HG03196 (cell line): ENCODE data around the gene GOLGA7B.

Experiments
- ATAC-seq: cut with Tn5 transposase; IDR thresholded peaks from one replicate; pipeline ENCODE4 v1.9.1; 2021; ENCODE audit not compliant: unreplicated experiment

Gene GOLGA7B

DNA sequence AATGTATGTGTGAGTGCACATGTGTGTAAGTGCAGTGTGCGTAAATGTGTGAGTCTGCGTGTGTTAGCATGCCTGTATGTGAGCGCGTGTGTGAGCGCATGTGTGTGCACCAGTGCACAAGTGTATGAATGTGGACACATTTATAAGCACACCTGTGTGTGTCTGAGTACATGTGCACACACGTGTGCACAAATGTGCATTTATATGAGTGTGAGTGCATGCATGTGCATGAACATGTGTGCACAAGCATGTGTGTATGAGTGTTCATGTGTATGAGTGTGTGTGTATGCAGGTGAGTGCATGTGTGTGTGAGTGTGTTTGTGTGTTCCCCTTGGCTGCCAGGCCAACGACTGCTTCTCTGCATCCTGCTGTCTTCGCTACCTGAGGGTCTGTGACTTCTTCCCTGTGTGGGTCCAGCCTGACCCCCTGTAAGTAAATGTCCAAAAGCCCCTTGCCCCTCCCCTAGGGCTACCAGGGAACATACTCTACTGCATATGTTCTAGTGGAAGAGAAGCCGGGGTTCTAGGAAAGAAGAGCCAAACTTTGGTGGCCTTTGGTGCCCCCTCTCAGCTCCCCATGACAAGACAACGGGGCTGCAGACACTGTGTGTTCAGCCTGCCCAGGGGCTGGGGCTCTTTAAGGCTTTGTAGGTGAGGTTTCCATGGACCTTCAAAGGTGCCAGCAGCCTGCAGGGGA is 17.0 kb downstream of the GOLGA7B start:
- ATAC-seq, result no peak

DNA sequence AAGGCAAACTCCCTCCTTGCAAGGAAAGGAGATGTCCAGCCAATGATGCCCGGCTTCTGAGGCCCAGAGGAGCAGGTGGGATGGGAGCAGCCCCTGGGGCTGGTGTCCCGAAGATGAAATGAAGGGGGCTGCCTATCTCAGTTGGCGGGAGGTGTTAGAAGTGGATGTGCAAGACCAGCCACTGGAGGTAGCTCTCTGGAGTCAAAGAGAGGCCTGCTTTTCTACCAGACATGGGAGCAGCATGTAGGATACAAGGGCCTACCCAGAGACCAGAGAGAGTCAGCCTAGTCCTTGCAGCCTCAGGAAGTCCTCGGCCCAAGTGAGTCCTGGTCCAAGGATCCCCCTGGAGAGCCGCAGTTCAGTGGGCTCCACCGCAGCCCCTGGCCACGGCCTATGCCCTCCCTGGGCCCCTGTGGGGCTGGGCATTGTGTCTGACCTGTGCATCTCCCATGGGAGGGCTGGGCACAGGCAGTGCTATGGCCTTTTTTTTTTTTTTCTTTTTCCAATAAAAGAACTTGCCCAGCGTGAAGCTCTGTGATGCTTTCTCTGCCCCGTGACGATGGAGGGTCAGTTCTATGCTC is 17.7 kb downstream of the GOLGA7B start:
- ATAC-seq, result no peak

DNA sequence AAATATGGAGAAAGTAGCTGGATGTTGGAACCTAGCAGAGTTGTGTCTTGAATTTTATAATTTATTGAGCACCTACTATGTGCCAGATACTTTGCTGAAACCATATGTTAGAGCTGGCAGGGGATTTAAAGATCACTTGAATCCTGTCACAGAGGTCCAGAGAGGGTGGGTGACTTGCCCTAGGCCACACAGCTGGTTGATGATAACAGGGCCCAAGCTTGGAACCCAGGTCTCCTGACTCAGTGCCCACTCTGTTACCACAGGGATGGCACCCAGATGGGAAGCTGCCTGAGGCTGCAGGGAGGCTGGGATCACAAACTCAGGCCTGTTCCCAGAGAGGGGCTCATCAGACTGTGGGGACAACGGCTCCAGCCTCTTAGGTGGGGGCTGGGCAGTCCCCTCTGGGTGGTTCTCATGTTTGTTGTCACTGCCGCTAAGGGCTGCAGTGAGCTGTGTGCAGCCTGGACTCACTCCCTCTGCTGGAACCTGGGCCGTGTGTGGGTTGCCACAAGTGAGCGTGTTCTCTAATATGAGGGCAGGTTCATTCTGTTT is 18.6 kb downstream of the GOLGA7B start:
- ATAC-seq, result no peak

DNA sequence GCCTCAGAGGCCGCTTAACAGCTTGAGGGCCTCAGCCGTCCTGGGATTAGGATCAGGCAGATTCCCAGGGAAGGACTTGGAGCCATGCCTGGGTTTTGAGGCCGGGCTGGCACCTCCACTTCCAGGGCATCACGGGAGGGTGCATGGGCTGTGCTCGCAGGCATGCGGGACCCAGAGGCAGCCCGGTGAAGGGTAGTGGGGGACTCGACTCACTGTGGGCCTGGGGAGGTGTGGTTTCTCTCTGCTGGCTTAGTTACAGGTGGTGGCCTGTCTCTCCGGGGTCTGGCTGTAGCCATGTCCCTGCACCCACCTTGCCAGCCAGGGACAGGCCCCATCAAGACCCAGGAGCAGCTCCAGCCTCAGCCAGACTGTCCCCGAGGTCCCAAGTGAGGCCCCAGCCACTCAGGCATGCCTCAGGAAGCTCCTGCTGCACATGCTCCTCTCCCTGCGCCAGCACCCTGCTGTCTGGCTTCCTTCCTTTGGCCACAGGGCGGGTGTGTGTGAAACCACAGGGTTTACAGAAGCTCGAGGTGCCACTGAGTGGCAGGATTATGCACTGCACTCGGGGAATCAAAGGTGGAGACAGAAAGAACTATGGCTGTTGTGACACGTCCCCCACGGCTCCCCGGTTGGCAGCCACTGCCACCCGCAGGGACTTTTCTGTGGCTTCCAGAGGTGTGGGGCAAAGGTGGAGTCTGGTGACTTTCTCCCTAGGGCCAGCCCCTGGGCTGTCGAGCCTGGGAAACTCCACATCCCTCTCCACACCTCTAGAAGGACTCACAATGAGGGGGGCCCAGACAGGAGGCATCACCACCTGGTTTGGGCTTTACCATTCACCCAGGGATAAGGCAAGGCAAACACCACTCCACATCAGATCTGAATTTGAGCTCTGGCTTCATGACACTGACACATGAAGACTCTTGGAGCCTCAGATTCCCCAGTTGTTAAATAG is 19.7 kb downstream of the GOLGA7B start:
- ATAC-seq, result peak; percentile 90

DNA sequence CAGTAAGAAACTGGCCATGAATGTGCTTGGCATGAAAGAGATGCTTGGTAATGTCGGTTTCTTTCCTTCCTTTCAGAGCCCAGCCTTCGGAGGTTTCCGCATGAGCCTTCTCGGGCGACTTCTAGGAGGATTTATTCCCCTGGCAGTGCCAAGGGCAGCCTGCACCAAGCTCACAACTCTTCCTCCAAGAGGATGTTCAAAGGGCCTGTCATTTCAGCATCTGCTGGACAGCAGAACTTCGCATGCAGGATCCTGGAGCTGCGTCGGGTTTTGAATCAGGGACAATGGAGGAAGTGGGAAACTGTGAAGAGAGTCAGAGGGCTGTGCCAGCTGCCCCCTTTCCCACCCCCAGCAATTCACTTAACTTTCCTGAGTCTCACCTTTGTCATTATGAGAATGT is 21.3 kb downstream of the GOLGA7B start:
- no peak for ATAC-seq

DNA sequence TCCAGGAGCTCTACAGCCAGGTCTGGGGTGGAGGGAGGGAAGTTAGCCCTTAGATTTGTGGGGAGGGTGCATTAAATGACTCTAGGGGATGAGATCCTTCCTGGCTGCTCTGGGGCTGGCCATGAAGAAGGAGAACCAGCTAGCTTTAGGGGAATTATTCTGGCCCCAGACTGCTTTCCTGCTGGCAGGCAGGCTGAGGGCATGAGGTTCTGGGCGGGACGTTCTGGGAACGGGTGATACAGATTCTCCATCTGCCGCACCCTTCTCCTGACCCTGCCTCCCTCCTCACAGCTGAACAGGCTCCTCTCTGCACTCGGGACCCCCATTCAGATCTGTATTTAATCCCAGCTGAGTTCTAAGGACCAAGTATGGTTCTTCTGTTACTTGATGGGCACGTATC is 23.9 kb downstream of the GOLGA7B start:
- ATAC-seq, result no peak

DNA sequence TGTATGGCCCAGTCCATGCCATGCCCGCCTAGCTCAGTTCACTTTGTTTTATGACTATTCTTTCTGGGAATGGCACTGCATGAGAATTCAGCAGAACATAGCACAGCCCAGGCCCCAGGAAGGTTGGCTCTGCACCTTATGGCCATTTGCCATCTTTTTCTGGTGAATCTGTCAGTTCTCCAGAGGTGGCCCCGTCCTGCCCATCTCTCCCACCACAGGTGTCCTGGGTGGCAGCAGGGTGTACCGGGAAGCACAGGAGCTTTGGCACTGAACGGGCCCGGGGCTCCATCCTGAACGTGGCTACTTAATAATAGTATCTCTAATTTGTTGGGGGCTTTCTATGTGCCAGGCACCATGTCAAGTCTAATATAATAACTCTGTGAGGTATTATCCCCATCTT is 24.7 kb downstream of the GOLGA7B start:
- no peak for ATAC-seq

DNA sequence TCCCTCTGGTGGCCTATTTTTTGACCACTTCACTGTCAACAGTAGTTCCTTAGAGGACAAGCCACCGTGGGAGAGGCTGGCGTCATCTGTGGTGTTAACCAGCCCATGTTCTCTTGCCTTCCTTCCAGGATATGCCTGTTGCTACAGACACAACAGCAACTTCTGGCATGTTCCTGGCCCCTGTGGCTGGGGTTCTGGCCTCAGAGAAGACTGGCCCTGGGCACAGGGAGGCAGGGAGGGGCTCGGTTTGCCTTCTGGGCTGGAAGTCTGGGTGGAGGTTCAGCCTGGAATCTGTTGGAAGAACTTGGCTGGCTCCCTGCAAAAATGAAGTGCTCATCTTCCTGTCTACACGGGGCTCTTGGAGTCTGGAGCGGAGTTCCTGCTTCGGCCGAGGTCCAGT is 25.7 kb downstream of the GOLGA7B start:
- ATAC-seq, result no peak

DNA sequence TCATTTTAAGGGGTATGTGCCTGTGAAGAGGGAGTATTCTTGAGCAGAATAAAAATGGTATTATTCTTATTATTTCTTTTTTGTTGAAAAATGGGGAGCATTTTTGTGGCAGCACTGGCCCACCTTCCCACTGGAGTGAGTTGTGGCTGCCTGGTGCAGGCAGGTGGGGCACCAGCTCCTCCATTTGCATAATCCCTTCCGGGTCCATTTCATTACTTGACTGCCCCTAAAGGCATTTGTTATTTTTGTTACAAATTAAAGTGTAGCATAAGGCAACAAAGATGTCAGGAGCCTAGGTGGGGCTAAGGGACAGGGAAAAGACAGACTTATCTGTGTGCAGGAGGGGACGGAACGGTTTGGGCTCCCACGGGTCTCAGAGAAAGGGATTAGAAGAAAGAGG is 26.8 kb downstream of the GOLGA7B start:
- ATAC-seq, result no peak

DNA sequence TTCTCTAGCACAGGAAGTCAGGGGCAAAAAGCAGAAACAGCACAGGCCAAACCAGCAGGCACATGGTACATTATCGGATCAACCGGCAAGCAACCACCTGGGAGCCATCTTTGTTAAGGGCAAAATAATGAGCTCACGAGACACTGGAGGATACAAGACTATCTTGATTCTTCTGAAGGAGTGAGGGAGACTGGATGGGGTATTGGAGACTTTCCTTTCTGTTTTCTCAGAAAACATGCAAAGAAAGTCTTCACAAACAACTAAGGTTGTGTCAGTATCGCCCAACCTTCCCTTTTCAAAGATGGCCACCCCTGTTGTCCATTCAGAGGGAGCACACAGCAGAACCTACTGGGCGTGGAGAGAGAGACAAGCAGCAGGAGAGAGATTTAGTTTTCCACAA is 29.6 kb downstream of the GOLGA7B start:
- no peak for ATAC-seq

DNA sequence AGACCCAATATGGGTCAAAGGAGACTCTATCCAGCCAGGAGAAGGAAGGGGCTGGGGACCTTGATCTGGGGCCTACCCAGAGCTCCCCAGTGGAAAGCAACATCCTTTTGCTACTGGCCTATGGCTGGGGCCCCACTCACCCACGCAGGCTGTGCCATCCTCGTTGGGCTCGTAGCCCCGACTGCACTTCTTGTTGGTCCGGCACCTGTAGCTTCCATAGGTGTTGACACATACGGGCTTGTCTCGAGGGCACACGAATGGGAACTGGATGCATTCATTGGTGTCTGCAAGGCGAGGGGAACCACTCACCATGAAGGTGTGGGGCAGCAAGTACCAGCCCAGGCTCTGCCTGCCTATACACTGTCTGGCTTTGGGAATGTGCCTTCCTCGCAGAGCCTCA is 30.5 kb downstream of the GOLGA7B start:
- no peak for ATAC-seq

DNA sequence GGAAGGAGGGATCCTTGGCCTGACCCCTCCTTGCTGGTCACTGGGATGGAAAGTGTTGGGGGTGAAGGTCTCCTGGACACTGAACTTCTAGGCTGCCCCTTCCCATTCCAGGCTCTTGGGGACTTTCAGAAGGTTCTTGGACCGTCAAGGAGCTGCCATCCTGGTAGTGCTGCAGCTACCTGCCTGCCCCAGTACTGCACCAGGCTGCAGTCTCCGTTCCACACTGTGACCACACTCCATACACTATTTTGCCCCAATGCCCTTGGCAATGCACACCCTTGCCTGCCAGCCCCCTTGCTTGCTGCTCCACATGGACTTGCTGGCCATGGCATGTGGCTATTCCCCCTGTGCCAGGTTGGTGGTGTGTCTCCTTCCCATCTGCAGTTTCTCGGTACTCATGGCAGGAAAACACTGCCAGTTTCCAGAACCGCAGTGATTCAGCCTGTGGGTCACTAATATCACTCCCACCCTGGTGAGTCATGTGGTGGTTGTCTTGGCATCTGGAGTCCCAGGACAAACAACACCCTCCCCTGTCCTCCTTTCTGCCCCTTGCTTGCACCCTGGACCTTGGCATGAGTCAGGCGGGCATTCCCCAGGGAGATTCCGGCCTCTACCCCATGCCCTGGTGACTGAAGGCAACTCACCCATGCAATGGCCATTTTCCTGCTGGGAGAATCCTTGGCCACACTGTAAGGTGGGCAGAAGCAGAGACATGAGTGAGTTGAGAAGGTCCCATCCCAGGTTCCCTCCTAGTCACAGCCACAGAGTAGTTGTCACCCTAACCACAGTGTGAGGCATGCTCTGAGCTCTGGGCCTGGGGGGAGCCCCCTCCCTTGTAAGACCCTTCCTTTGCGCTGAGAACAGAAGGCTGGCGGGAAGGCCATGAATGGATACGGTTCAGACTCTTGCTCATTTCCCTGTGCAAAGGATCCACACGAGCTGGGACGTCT is 32.8 kb downstream of the GOLGA7B start:
- no peak for ATAC-seq

DNA sequence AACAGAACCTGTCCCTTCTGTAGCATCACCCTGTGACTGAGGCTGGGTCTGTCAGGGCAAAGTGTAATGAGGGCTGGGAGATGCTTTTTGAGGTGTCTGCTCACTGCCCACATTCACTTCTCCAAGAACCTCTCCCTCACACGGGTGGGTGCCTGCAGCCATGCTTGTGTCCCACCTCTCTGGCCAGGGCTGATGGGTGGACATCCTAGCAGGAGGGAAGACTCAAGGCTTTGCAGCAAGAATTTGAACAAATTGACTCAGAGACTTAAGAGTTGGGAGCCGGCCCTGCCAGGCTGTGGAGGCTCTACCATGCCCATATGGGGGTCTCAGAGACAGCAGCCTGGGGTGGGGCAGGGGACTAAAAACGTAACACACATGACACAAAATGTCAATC is 33.4 kb downstream of the GOLGA7B start:
- no peak for ATAC-seq

DNA sequence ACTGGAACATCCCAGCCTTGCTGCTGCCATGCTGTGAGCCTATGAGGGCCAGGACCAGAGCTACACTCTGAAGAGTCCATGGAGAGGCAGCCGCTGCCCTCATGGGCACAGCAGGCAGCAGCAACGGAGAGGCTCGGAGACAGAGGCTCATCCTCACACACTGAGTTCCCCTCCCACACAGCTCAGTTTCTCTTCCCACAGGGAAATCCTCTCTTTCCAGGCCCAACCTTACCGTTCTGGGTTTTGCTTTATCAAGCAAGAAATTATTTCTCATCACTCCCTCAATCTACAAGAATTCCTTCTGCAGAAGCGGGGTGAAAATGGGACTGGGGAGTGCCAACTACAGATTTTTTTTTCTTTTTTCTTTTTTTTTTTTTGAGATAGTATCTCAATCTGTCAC is 36.6 kb downstream of the GOLGA7B start:
- no peak for ATAC-seq

DNA sequence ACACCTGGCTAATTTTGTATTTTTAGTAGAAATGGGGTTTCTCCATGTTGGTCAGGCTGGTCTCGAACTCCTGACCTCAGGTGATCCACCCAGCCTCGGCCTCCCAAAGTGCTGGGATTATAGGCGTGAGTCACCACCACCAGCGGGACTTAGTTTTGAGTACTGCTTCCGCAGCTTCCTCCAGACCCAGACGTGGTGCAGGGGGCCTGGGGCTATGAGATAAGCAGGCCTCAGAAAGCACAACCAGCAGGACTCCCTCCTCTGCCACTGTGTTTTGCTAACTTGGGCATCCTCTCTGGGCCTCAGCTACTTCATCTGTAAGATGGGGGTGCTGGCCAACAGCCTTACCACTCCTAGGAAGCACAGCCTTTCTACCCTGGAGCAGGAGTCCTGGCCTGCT is 37.8 kb downstream of the GOLGA7B start:
- no peak for ATAC-seq

DNA sequence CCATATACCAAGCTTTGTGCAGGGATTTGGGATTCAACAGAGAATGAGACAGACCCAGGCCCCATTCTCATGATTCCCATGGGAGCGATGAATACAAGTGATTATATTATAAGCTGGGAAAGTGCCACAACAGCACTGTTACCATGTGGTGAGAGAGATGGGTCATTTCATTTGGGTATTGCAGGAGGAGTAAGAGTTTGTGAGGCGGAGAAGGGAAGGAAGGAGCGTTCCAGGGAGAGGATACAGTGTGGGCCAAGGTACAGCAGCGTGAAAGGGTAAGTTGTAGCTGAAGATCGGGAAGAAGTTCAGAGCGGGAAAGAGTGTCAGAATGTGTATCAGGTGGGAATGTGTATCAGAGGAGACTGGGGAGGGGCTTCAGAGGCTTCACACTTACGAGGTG is 38.5 kb downstream of the GOLGA7B start:
- ATAC-seq, result no peak

DNA sequence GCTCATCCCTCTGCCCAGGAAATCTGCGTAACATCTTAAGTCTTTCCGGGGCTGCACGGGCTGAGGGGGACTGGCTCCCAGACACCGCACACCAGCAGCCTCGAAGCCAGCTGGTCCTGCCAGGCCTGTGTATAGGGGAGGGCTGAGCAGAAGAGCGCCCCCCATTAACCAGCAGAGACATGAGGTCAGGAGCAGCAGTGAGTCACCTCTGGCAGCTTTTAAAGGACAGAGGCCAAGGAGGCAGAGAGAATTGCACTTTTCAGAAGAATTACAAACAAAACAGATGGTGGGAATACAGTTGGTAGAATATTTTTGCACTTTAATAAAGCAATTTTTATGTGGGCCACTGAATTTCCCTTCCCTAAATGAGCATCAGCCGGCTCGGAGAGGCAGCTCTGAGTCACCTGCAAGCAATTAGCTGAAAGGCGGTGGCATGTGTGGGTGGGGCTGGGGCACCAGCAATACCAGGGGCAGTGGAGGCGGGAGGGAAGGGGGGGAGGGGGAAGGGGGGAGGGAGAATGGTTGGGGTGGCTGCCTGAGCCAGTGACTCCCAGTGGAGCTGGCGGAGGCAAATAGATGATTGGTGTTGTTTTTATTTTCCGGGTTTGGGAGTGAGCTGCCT is 39.1 kb downstream of the GOLGA7B start:
- ATAC-seq, result no peak

DNA sequence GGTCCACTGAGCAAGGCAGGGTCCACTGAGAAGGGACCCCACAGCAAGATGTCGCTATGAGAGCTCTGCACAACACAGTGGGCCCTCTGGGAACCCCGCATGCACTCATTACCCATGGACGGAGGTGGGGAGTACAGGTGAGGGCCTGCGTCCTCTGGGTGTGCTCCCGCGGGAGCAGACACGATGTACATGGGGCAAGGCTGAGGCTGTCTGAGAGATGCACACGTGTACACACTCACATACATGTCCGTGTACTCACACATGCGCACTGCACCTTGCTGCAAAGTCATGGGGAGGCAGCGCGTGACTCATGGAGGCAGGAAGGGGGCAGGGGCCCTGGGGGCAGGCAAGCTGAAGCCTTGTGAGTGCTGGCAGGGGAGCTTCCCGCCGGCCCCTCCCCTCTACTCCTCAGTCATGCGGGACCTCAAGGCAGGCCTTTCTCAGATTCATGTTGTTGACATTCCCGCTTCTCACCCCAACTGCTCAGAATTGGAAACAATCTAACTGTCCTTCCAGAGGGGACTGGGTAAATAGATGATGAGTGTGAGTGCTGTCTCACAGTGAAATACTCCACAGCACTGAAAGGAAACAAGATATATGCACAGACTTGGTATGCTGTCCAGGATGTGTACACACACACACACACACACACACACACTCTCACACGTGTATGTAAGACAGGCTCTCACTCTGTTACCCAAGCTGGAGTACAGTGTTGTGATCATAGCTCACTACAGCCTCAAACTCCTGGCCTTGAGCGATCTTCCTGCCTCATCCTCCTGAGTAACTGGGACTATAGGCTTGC is 40.0 kb downstream of the GOLGA7B start:
- no peak for ATAC-seq

DNA sequence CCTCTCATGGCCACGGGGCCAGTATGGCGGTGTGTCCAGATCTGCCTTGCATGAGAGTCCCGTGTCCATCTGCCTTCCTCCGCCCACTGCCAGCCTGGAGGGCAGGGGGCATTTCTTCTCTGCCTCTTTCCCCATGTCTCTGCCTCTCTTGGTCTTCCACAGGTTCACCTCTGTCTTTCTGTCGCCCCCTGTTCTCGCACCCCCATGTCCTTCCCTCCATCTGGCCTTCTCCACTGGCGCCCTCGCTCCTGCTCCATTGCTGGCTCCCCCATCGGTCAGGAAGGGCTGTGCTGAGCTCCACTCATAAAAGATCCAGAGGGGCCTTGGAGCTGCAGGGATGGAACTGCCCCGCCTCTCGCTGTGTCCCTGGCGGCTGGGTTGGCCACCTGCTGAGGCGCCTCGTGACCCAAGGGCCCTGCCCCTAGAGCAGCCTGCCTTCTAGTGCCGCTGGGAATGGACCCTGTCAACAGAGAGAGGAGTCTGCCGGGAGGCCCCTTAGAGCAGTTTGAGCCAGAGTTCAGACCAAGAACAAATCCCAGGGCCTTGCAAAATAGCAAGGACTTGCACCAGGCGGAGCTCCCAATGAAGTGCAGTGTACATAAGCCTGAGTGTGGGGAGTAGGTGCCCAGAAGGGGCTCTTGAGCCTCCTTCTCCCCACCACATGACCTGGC is 42.0 kb downstream of the GOLGA7B start:
- no peak for ATAC-seq
